Activated CD8-positive, alpha-beta memory T cell treated with anti-CD3 and anti-CD28 coated beads, Interleukin-2, amount 50 U/mL, for 1 hour (primary cell): ENCODE results near the gene MZT2B.
"Not testable (repeated sequence)": the region's sequence is repeated elsewhere in the genome, so short reads cannot be mapped to it uniquely, and the experiment has no call there.

Experiments
- DNase-seq: peaks from one replicate; pipeline ENCODE4 v3.0.0-alpha.2; 2020; ENCODE audit errors: extremely low read depth

The MZT2B gene

DNA sequence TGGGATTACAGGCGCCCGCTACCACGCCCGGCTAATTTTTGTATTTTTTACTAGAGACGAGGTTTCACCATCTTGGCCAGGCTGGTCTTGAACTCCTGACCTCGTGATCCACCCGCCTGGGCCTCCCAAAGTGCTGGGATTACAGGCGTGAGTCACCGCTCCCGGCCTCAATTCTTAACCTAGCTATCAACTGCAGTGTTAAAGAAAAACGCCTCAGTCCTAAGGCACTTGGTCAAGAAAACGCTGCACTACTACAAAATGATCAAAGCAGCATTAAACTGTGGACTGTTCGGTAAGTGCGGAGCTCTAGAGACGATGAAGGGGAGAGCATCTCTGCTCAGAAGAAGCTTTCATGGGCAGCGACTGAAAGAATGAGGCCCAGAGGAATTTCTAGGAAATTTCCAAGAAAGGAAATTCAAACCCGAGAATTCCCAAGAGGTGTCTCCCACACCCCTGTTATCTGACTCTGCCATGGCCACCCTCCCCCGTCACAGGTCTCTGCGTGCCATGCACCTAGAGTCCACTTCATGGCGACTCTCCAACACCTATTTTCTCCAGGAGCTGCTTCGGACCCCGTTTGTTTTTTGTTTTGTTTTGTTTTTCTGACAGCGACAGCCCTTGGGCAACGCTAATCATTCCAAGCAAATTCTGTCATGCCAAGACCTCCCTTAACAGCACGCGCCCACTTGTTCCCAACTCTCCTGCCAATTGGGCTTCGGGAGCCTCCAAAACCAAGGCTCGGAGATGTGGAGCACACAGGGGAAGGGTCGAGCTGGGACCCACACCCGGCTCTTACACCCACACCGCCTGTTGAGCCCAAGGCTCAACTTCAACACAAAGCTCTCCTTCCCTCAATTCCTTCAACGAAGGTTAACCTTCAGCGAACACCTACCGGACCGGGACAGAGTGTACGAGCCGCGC, 1.4 kb upstream of the MZT2B start:
- not testable (repeated sequence) for DNase-seq

DNA sequence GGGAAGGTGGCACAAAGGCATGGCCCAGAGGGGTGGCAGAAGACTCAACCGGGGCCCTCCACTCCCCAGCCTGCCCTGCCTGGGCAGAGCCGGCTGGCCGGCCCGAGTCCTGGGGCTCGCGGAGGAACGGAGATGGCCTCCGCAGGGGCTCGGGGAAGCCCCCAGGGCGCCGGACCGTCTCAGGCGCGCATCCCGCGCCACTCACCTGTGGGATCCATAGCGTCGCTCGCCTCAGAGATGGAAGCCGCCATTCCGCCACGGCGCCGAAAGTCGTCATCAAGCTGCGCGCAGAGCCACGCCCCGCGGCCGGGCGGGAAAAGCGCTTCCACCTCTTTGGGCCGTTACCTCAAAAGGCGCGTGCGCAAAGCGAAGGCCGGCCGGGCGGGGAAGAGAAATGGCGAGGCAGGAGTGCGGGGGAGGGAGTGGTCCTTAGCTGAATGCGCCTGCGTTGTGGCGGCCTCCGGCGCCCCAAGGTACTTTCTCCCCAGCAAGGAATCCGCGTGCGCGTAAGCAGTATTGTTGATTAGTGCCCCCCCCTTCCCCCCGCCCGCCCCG, 660 bp upstream of the MZT2B start, which contains the start of gene SMPD4:
SMPD4 (minus strand) TSS at position 278 of the 555 bp plus-strand sequence. CDS start 5,010 bp downstream, outside the sequence.
- peak; percentile 91 for DNase-seq

DNA sequence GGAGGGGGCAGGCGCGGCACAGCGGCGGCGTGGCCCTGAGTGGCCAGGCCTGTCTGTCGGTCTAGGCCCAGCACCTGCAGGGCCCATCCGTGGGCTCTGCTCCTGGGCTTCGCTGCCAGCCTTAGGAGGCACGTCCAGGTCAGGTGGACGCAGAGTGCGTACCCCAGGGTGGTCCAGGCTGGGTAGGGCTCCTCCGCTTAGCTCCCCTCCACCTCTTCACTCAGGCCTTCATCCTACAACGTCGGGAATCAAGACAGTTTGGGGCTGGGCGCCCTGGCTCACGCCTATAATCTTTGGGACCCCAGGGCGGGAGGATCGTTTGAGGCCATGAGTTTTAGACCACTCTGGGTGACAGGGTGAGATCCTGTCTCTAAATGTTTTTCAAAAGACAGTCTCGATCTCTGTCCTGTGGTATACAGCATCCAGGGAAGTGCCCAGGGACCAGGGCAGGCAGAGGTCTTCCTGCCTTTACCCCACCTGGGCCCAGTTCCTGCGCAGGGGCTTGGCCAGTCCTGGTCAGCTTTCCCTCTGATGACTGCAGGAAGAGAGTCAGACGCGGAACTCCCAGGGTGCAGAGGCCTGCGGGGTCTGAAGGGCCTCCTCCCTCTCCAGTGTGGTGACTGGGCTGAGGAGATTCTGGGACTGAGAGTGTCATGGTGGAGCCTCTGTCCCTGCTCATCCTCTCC, 907 bp downstream of the MZT2B start:
- DNase-seq, result not testable (repeated sequence)

DNA sequence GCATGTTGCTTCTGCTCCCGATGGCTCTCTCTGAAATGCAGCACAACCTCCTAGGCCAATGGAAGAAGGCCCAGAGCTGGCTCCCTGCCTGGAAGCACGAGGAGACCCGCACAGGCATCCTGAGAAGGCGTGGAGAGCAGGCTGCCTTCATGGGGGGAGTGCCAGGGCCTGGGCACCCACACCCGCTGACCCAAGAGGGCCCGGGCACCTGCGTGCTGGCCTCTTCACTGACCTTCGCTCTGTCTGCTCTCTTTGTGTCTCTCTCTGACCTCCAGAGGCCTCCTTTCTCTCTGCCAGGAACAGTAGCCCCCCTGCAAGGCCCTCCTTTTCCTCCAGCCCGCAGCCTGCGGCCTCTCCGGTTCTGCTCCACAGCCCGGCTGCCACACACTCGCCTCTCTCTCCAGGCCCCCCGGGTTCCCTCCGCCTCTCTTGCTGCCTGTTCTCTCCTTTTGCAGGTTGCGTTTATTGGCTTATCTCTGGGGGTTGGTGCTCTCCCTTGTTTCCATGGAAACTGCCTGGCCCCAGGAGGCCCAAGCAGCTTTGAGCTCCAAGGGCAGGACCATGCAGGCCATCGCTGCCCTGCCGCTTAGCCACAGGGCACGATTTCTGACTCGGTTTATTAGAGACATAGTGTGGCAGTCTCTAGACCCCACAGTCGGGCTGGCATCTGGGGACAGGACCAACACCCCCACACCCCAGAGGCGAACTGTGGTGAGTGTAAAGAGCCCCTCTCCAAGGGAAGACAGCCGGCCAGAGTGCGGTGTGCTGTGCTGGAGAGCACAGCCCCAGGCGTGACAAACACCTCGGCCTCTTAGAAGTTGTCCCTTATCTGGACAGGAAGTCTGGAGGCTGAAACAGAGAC, 1.7 kb downstream of the MZT2B start:
- DNase-seq, result no peak

DNA sequence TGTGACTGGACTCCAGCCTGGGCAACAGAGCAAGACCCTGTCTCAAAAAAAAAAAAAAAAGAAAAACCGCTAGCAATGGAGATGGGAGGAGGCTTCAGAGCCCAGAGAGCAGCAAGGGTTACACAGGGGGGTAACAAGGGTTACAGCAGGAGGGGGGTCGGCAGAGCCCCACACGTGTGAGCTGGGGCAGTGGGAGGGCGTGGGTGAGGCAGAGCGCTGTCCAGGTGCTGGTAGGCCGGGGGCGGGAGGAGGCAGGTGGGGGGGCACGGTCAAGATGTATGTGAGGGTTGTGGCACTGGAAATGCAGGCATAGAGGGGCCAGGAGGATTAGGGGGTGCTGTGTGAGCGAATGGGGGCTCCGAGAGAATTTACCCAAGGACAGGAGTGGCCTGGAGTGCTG, 3.4 kb downstream of the MZT2B start:
- no peak for DNase-seq

DNA sequence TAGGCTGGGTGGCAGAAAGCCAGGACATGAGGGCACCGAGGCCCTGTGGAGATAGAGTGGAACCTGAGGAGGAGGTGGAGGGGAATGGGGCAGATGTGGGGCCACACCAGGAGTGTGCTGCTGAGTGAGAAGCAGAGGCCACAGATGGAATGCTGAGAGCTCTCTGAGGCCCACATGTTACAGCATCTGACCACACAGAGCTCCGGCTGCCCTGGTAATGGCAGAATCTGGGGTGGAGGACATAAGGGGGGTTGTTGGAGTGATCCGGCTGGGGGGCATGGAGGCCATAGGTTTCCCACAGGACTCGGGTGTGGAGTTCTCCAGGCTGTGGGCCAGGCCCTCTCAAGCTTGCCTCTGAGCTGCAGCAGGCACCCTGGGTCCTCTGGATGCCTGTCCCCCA, 3.8 kb downstream of the MZT2B start:
- no peak for DNase-seq

DNA sequence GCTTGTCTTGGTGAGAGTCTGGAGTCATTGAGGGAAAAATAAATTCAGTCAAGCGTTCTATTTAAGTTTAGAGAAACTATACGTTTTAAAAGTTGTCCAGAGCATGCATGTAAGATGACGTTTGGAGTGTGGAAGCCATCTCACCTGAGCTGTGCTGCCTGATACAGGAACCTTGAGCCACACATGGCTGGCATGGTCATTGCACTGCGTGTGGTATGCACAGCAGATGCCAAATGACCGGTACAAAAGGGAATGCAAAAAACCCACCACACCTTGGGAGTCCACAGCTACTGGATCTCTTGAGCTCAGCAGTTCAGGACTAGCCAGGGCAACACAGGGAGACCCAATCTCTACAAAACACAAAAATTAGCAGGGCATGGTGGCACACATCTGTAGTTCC, 4.3 kb downstream of the MZT2B start:
- DNase-seq, result no peak

DNA sequence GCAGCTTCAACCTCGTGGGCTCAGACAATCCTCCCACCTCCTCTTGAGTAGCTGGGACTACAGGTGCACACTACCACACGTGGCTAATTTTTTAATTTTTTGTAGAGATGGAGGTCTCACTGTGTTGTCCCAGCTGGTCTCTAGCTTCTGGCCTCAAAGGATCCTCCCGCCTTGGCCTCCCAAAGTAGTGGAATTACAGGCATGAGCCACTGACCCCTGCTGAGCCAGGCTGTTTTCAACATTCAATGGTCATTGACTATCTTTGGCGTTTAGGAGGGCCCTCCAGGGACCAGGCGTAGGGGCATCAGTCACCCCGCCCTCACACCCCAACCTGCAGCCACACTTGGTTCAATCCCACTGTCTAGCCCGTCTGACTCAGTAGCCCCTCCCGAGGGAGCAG, 5.2 kb downstream of the MZT2B start:
- no peak for DNase-seq

DNA sequence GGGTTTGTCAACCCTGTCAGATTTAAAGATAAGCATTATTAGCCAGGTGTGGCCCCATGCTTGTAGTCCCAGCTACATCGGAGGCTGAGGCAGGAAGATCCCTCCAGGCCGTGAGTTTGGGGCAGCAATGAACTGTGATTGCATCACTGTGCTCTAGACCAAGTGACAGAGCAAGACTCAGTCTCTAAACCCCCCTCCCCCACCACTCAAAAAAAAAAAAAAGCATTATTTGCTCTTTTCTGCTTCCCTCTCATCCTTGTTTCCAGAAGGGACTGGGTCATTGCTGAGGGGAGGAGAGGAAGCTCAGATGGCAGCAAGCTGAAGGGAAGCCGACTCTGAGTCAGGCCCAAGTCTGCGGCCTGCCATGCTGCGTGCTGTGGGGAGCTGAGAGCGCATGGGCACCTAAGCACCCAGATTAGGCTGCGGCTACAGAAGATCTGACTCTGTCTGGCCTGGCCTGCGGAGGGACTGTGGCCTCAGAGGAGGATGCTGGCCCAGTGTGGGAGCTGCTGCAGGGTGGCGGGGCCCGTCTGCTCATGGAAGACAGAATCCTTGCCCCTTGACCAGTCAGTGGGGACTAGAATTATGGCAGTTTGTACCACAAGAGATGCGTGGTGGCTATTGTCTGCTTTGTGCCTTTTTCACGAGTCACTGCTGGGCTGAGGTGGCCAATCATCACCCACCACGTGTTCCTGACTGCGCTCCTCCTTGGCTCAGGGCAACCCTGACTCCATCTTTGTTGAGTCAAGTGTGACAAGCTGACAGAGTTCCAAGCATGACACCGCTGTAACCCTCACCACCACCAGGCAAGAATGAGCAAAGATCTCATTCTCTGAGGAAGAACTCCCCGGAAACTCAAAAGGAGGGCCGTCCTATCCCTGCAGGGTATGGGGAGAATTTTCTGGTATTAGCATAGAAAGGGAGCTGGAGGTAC, 6.1 kb downstream of the MZT2B start:
- not testable (repeated sequence) for DNase-seq

DNA sequence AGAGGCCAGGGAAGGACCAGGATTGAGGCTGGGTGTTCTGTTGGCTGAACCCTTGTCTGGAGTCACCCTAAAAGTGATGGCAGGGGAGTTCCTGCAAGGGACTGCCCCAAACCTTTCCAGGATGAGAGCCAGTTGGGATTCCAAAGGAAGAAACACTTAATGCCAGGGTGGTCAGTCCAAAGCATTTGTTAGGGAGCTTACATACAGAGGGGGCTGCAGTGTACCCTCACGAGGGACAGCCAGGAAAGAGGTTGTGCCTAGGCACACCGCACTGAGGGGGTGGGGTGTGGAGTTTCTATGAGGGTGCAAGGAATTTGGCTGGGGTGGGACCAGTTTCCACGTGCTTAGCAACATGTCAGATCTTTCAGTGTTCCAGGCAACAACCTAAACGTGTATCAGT, 6.9 kb downstream of the MZT2B start:
- not testable (repeated sequence) for DNase-seq

DNA sequence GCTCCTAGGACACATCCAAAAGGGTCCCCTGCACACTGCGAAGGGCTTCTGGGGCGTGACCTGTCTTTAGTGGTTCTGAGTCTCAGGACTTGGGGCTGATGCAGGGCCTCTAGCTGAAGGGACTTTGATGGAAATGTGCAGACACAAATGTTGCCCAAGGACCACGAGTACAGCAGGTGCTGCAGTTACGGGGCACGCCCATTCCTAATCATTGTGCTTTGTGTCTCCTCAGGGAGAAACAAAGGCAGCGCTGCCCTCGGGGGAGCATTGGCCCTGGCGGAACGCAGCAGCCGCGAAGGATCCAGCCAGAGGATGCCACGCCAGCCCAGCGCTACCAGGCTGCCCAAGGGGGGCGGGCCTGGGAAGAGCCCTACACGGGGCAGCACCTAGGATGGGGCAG, 8.2 kb downstream of the MZT2B start:
- no peak for DNase-seq

DNA sequence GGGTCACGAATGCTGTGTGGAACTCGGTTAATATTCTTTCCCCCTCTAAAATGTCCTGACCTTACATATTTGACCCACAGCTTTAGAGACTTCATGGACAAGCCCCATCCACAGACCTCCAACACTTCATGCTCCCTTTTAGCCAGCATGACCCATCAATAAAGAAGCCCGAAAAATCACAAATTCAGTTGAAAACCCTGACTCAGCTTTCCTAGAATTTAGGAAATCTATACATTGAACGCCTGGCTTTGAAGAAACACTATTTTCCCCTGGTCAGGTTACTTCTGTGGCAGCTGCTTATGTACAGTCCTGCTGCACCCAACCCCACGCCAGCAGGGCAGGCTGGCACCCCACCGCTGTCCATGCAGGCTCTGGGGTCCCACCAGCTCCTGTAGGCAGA, 9.3 kb downstream of the MZT2B start:
- DNase-seq, result not testable (repeated sequence)

DNA sequence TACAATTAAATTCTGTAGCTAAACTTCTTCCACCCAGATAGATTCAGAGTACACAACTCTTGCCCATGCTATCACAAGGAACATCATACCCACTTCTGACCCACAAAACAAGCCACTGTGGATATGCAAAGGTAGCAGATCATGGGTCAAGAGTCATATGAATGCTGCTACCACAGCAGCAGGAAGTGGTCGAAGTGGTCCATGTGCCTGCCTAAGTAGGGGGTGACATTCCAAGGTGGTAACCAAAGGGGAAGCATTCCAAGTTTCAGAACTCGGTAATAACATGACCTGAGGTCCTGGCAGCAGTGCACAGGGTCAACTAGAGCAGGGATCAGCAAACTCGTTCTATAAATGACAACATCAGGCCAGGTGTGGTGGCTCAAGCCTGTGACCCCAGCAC, 10.4 kb downstream of the MZT2B start:
- DNase-seq, result not testable (repeated sequence)

DNA sequence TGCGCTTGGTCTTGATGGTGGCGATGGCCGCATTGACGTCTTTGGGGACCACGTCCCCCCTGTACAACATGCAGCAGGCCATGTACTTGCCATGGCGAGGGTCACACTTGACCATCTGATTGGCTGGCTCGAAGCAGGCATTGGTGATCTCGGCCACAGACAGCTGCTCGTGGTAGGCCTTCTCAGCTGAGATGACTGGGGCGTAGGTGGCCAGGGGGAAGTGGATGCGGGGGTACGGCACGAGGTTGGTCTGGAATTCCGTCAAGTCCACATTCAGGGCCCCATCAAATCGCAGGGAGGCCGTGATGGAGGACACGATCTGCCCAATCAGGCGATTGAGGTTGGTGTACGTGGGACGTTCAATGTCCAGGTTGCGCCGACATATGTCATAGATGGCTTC, 11.8 kb downstream of the MZT2B start:
- not testable (repeated sequence) for DNase-seq

DNA sequence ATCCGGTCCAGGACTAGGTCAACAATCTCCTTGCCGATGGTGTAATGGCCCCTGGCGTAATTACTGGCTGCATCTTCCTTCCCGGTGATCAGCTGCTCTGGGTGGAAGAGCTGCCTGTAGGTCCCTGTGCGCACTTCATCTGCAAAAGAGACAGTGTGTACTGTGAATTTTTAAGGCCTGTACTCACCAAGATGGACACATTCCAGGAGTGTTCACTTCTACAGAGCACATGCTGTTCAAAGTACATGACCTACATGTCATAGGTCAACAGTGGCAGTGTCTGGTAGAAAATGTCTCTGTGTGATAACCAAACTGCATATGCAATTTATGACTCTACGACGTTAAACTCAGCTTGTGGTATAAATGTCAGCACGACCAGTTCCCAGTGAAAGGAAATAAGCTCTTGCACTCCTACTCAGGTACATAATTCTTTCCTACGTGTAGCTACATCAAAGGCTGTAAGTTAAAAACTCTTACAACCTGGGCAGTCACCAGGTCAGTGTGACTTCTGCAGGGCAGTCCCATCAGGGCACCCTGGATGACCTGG, 13.1 kb downstream of the MZT2B start:
- DNase-seq, result not testable (repeated sequence)

DNA sequence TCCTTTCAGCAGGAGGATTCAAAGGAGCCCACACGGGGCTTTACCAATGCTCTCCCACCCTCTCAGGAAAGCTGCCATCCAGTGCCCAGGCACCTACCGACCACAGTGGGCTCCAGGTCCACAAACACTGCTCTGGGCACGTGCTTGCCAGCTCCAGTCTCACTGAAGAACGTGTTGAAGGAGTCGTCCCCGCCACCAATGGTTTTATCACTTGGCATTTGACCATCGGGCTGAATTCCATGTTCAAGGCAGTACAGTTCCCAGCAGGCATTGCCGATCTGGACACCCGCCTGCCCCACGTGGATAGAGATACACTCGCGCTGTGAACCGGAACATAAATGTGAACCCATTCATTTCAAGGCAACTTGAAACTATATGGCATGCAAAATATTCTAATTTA, 14.0 kb downstream of the MZT2B start:
- not testable (repeated sequence) for DNase-seq

DNA sequence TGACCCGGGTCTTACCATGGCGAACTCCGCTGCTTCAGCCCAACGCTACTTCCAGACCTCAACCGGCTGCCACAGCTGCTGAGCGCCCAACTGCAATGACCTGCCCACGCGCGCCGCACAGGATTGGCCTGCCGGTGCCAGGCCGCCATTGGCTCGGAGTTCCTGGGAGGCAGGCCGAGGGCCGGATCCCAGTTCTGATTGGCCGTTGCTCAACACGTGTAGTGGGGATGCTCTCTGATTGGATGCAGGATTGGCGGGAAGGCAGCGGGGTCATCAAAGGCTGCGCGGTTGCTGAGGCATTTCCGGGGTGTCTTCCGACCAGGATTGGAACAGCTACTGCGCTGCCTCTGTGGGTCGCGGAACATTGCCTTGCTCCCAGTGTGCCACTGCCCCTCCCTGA, 16.3 kb downstream of the MZT2B start, which contains the start of gene TUBA3E:
TUBA3E (minus strand) TSS at position 97 of the 400 bp plus-strand sequence; CDS start at position 18, 79 bp downstream.
- DNase-seq, result no peak

DNA sequence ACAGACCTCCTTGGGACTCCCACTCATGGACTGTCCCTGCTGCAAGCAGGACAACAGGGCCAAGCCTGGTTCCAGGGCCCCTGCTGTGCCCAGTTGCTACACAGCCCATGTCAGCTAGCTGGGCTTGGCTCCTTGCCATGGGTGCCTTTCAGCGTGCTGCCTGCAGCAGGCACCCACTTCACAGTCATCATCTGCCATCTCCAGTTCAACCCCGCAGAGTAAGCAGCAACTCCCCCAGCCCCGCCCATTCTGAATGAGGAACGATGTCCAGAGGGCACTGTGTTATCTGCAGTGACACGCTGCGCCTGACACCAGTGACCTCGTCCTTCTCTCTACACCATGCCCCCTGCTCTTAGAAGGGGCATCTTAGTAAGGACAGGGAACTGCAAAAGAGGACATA, 20.5 kb downstream of the MZT2B start:
- DNase-seq, result not testable (repeated sequence)

DNA sequence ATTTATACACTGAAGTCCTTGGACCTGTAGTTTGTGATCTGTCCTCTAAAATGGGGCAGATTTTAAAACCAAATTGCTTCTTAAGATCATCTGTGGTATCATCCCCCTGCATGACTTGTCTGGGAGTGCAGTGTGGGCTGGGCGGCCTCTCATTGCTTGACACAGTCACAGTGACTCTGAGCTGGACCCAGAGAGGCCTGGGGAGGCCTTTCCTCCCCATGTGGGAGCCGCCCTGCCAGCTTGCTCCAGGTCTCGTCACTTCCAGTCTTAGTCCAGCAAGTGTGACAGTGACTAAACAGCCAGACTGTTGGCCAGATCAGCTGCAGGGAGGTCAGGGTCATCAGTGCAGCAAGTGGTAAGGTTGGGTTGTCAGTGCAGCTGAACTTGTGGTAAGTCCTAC, 21.1 kb downstream of the MZT2B start:
- DNase-seq, result not testable (repeated sequence)

DNA sequence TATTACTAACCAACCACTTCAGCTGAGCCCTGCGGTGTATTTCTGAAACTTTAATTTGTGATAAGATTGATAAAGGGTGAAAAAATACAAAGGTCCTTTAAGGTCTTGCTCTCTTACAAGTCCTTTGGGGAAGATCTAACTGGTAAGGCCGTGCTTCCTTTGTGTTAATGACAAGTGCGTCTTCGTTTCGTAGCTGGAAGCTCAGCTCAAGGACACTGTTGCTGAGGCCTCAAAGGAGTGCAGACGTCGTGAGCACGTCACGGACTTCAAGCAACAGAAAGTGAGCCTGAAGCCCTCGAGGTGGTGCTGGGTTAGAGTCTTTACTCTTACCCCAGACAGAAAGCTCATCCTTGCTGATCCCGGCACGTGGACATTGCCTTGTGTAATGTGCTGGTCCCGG, 25.0 kb downstream of the MZT2B start:
- not testable (repeated sequence) for DNase-seq
